Activated CD8-positive, alpha-beta memory T cell treated with anti-CD3 and anti-CD28 coated beads, Interleukin-2, amount 50 U/mL, for 24 hours (primary cell): ENCODE measurements around the gene SERPING1.
"Not testable (repeated sequence)": the region's sequence is repeated elsewhere in the genome, so short reads cannot be mapped to it uniquely, and the experiment has no call there.

Experiments
- DNase-seq: peaks from one replicate; pipeline ENCODE4 v3.0.0-alpha.2; 2020; ENCODE audit errors: extremely low read depth

SERPING1 gene

GRCh38 chr11:57652230-57652629, 54.7 kb downstream of the SERPING1 start:
- not testable (repeated sequence) for DNase-seq

- no peak for DNase-seq
These were observed 55.2 kb downstream of the SERPING1 start for GRCh38 chr11:57652662-57653061.

- DNase-seq: no peak
These were observed 55.7 kb downstream of the SERPING1 start for GRCh38 chr11:57653163-57653562.

- no peak for DNase-seq
These were observed 59.4 kb downstream of the SERPING1 start for GRCh38 chr11:57656885-57657193.

GRCh38 chr11:57657194-57658022, 59.9 kb downstream of the SERPING1 start, which contains the start of gene CLP1:
Gene CLP1, plus strand, starts transcription at chr11:57657762. Its CDS starts 1,715 bp downstream, at chr11:57659477.
- peak; percentile 98 for DNase-seq

- no peak for DNase-seq
These were observed 60.5 kb downstream of the SERPING1 start for GRCh38 chr11:57658023-57658361.

- no peak for DNase-seq
These were observed 62.2 kb downstream of the SERPING1 start for GRCh38 chr11:57659669-57660068.

GRCh38 chr11:57662893-57663292, 65.4 kb downstream of the SERPING1 start:
- no peak for DNase-seq

- DNase-seq: no peak
These were observed 66.5 kb downstream of the SERPING1 start for GRCh38 chr11:57663975-57664374.
